HG02943 (cell line): ENCODE measurements around the gene SPSB1.

Experiments used
- ATAC-seq: cut with Tn5 transposase; IDR thresholded peaks from one replicate; pipeline ENCODE4 v1.9.1; 2021; ENCODE audit warnings: mild to moderate bottlenecking, low read depth, moderate library complexity; ENCODE audit not compliant: unreplicated experiment

Gene SPSB1

DNA sequence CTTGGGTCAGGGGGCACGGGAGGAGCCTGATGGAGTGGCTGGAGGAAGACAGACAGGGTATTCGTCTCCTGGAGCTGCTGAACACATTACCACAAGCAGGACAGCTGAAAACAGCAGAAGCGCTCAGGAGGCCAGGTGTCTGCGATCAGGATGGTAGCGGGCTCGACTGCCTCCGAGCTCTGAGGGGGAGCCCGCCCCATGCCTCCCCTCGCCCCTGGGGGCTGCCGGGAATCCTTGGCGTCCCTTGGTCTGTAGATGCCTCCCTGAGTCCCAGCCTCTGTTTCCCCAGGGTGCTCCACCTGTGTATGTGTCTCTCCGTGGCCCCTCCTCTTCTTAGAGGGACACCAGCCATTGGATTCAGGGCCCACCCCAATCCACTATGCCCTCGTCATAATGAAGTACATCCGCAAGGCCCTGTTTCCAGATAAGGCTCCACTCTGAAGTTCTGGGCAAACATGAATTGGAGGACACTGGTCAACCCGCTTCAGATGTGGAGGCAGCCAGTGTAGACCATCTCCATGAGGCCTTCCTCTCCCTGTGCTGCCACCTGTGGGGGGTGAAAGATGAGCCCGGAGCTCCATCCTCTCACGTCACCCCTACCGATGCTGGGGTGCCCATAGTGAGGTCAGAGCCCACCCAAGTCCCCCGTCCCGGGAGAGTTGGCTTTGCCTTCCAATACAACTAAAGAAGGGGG, 67.8 kb downstream of the SPSB1 start:
- ATAC-seq, result no peak

DNA sequence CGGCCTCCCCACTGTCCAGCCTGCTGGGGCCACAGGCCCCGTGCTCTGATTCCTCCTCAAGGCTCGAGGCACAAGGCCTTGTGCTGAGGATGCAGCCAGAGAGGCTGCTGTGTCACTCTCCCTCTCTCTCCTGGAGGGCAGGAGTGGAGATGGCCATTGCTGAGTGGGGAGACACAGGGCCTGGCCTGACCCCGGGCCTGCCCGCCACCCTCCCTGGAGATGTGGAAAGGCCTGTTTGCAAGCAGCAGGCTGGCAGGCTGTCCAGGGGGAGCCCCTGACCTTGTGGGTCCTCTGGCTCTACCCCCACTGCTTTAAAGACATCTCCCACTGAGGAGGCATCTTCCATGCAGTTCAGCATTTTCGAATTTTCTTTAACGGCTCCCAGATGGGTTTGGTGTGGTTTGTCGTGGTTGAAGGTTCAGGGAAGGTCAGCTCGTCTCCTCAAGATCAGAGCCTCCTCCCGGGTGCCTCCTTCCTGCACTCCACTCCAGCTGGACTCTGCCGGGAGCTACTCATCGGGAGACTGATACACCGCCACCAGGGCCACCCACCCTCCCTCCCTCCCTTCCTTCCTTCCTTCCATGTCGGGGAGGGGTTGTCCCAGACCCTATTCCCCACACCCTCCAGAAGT, 69.1 kb downstream of the SPSB1 start:
- no peak for ATAC-seq

- ATAC-seq, result no peak
These were observed 69.8 kb downstream of the SPSB1 start for GRCh38 chr1:9362488-9362887.

DNA sequence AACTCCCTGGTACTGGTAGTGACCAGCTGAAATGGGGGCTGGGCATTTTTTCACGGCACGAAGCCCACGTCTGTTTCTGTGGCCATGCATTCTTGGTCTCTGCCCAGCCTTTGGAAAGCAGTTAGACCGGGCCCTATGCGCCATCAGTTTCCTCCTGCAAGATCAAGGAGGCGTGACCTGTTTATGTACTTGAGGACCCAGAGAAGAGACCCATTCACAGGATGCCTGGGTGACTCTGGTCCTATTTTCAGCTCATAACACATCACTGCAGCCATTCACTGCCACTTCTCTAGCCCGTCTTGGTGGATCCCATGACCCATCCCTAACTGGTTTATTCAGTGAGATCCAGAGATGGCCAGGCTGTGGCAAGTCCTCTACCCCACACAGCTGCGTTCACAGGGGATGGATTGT, 70.4 kb downstream of the SPSB1 start:
- ATAC-seq, result no peak

DNA sequence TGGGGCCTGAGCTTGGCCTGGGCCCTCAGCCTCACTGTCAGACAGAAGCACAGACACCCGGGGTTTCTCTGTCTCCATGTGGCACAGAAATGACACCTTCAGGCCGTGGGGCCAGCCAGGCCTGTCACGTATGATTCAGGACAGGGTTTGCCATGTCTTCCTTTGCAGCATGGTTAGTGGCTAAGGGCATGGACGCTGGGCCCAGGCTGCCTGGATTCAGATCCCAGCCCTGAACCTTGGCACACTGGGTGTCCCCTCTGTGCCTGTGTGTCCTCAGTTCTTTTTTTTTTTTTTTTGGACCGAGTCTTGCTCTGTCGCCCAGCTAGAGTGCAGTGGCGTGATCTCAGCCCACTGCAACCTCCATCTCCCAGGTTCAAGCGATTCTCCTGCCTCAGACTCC, 73.6 kb downstream of the SPSB1 start:
- no peak for ATAC-seq

- ATAC-seq, result no peak
These were observed 74.5 kb downstream of the SPSB1 start for GRCh38 chr1:9366943-9367780.

- ATAC-seq, result no peak
These were observed 75.1 kb downstream of the SPSB1 start for GRCh38 chr1:9367806-9368205.

- no peak for ATAC-seq
These were observed 75.7 kb downstream of the SPSB1 start for GRCh38 chr1:9368356-9368755.

DNA sequence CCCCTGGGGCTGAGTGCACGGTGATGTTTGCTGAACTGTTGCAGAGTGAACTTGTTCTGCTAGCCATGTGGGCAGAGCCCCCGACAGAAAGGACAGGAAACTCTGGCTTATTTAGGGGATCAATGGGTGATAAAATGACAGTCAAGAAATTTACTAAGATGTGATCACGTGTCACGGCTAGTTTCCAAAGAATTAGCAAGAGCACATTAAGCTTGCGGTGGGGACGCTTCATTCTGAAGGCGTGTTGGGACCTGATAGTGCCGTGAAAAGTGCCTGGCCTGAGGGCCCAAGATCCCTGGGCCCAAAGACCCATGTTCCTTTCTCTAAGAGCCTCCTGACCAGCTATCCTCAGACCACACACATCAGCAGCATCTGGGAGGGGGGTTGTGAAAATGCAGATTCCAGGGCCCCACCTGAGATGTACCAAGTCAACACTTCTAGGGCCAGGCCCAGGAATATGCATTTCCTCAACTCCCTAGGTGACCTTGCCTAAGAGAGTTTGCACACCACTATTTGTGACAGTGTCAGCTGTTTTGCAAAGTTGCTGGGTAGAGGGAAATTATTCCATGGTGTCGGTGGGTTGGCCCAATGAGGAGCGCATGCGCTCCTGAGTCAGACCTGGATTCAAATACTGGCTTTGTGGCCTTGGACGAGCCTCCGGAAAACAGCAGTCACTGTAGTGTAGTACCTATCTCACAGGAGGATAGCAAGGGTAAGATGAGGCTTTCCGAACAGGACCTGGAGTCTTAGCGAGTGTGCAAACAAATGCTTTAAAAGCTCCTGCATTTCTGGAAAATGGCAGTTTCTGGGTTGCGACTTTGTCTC, 77.5 kb downstream of the SPSB1 start:
- no peak for ATAC-seq

DNA sequence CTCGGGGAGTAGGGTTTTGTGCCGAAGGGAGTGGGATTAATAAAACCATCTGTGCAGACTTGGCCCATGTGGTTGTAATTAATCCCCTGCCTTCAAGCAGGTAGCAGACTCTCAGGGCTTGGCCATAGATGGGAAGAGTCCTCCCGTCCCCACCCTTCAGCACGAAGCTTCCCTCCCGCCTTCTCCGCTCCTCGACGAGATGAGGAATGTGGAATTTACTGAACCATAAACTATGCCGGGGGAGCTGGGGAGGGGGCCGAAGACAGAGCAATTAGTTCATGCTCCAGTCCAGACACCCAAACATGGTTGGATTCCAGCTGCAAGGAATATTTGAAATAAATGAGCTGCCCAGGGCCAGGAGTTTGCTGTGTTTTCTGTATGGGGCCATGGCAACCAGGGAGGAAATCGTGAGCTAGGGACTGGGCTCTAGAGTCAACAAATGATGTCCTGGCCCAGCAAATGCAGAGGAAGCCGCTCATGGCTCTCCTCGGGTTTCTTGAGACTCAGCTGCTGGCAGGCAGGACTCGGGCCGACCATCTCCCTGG, 78.8 kb downstream of the SPSB1 start:
- ATAC-seq, result no peak

DNA sequence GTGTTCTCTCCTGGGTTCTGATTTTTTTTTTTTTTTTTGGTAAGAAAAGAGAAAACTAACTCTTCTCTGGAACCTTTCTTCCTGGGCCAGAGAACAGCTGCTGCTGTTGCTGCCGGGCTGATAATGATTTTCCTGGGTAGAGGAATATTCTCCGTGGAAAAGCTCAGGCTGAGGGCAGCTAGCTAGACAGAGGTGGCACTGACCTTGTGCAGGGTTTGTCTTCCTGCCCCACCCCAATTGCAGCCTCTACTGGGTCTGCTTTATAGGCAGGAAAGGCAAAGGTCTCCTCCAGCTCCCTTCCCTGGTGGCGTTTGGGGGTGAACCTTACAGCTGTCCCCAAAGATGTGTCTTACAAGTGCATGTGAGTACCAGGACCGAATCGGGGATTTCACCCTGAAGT, 79.3 kb downstream of the SPSB1 start:
- ATAC-seq, result no peak

GRCh38 chr1:9373619-9374018, 80.9 kb downstream of the SPSB1 start:
- no peak for ATAC-seq

- ATAC-seq, result no peak
These were observed 82.2 kb downstream of the SPSB1 start for GRCh38 chr1:9374748-9375341.

- ATAC-seq, result no peak
These were observed 83.2 kb downstream of the SPSB1 start for GRCh38 chr1:9375912-9376311.

DNA sequence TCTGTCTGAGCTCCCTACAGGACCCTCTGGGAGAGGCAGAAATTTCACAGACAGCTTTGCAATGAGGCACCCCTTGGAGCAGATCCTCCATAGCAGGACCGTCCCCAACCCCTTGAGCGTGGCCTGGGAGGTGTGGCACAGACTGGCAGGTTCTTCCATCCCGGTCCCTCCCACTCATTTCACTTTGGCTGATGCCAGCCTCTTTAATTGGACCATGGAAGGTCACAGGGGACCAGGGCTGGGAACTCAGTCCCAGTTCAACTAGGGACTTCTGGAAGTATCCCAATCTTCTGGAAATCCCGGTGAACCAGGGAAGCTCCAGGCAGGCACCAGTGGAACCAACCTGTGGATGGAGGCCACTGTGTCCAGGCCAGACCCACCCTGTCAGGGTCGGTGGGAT, 83.7 kb downstream of the SPSB1 start:
- no peak for ATAC-seq

DNA sequence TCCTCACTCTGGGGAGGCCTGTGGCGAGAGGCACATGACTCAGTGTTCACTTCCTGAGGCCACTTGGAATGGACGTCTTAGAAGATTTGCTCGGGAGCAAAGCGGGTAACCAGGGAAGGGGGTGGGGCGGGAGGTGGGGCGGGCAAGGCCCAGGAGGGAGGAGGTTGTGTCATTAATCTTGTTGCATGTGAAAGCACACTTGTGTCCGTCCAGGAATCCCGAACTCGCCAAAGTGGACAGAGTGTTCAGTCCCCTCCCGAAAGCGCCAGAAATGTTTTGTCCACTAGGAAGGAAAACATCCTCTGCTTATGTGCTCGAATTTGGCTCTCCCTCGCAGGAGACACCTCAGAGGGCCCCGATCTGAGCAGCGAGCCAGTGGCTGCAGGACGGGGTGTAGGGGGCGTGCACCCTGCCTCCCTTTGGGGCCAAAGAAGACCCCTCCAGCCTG, 84.2 kb downstream of the SPSB1 start:
- ATAC-seq, result no peak

- ATAC-seq, result no peak
These were observed 86.1 kb downstream of the SPSB1 start for GRCh38 chr1:9378801-9379200.

DNA sequence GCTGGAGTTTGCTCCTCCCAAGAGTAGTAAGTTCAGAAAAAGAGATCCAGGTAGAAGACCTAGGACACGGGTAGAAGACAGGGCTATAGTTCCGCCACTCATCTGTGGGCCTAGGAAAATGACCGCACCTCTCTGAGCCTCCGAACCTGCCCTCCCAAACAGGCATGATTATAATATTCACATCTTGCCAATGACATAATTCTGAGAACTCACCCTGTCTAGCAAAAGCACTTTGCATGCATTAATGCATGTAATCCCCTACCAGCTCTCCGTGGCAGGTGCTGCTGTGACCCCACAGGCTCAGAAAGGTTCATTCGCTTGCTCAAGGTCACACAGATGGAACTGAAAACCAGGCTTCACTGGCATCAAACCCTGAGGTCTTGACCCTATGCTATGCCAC, 88.0 kb downstream of the SPSB1 start:
- ATAC-seq, result no peak

DNA sequence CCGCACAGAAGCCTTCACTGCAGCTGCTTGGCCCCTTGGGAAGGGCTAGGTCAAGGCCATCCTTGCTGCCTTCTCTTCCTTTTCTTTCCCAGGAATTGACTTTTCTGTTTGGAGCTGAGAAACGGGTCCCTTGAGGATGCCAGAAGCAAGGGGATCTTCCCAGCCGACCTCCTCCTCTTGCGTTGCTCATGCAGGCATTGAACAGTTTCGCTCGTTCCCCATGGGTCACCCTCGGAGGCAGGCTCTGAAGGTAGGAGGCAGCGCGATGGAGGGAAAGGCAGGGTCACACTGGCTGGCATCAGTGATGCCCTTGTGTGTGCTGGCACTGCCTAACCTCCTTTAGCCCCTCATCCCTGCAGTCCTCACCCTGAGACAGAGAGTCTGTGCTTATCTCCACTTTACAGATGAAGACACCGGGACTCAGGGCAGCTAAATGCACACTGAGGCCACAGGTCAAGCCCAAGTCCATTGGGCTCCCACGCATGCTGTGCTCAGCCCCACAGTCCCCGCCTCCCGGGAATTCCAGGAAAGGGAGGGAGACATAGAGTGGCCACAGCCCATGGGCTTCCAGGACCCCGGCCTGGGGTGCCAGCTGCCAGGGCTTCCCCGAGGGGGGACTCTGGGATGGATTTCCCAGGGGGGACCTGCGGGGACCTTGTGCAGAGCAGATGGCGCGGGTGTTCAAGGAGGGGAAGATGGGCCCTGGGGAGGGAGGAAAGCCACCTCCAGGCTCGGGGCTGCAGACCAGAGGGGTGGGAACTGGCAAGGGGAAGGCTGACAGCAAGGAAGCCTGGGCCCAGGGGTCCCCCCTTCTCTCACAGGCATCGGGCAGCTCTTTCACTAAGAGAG, 90.2 kb downstream of the SPSB1 start:
- no peak for ATAC-seq
